Psoas muscle (tissue), 8 donors: Measurements from ENCODE around the gene CASZ1. TPM values are rescaled to one million over a fixed set of nuclear protein-coding genes. Genes with fewer than 3 reads are reported as not detected.
A peak's percentile ranks its signal among the peaks of the same experiment; 100 is the strongest.

Experiments
- ATAC-seq, 4 donors: fragments of 200-7000 bp; cut with Tn5 transposase; one replicate each; pipeline ENCODE4 v1.9.1; 2020; ENCODE audit warnings: moderate library complexity in 3 of 4, mild to moderate bottlenecking in 2 of 4
- DNase-seq, 2 donors: peaks; one replicate each; pipeline ENCODE4 v3.0.0-alpha.2; 2020
- H3K27ac ChIP-seq: fragments of 200-600 bp; one replicate; pipeline ENCODE4 v1.8.0; 2022
- H3K27me3 ChIP-seq, 3 donors: fragments of 200-600 bp in 1 of 3; one replicate each; pipeline versions ENCODE4 v1.6.1 to v1.8.0; 2013 to 2022; ENCODE audit warnings: low read length in 2 of 3, mild to moderate bottlenecking in 2 of 3, moderate library complexity in 1 of 3; ENCODE audit not compliant: insufficient read depth in 3 of 3
- H3K36me3 ChIP-seq, 2 donors: fragments of 200-600 bp in 1 of 2; one replicate each; pipeline versions ENCODE4 v1.6.1 to v1.8.0; 2013 to 2022; ENCODE audit warnings: low read depth in 1 of 2, mild to moderate bottlenecking in 1 of 2, moderate library complexity in 1 of 2; ENCODE audit not compliant: insufficient read depth in 1 of 2
- H3K4me1 ChIP-seq: fragments of 200-600 bp; one replicate; pipeline ENCODE4 v1.8.0; 2022
- H3K4me3 ChIP-seq: fragments of 200-600 bp; one replicate; pipeline ENCODE4 v1.8.0; 2022; ENCODE audit warnings: mild to moderate bottlenecking
- H3K9me3 ChIP-seq: fragments of 200-600 bp; one replicate; pipeline ENCODE4 v1.8.0; 2022
- CTCF ChIP-seq: fragments of 200-600 bp; IDR thresholded peaks from one replicate; pipeline ENCODE4 v1.8.0; 2022; ENCODE audit warnings: antibody characterized with exemption
- WGBS, 3 donors: extraction: QIAGEN DNeasy Blood & Tissue Kit; methylation state at CpG; one replicate each; pipeline versions ENCODE4 v1.1.6 to v1.1.7; 2013; 5-methylcytosine and 5-hydroxymethylcytosine counted together
- intact Hi-C, 2 donors: fragments of 100-400 bp; cut with DNase I; formaldehyde crosslinking; loops; one replicate each; pipeline versions ENCODE4 v1.11.0 to v1.14.2; 2022
- polyA plus RNA-seq, 3 donors: library from polyadenylated mRNA; stranded (reverse); fragments of 200-250 nt; gene quantifications; one replicate each; pipeline ENCODE4 v1.2.3, GENCODE V29; 2013
- total RNA-seq, 4 donors: library from RNA; stranded (reverse); fragmentation: NEBNext Ultra II Directional in 2 of 4; extraction: Animal tissue kit (Norgen Biotek cat#: 25700) in 2 of 4; gene quantifications; one replicate each; pipeline versions ENCODE4 v1.2.1 to v1.2.4, GENCODE V29; 2021 to 2023
- donor health status: healthy with polysubstance abuse.
- donor health status: DM: no; HTN: no; CAD: no; lungs with moderate emphysema.
- donor health status: Bipolar disorder and iron deficiency.
- donor health status: healthy.
- donor health status: DM: yes; HTN: yes; CAD: no.
- donor health status: DM: no; HTN: no; CAD: no.
- donor health status: DM: no; HTN: no; CAD: no.
- donor health status: DM: yes; HTN: yes; CAD: no.

The CASZ1 gene
- total and polyA plus RNA-seq, 7 donors: 2.6 to 83.3 (median 53.1) TPM

DNA sequence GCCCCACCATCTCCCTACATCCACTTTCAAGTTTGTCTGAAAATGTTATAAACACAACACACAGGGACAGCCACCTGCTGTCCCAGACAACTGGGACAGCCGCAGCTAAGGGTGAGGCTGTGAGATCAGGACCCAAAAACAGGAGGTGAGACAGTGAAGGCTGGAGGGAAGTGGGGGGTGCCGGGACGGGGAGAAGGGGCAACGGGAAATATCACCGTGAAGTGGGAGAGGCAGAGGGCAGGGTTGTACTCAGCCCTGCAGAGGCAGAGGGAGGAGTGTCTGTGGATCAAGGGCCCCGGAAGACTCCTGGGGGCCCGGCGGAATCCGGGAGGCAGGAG is 114.4 kb downstream of the CASZ1 start:
- H3K9me3 ChIP-seq: no peaks in the 10 kb centered on the region
- WGBS, 3 donors: 24 to 31% (median 27%) methylated on average over 8 to 9 of the region's 9 CpGs
- H3K4me3 ChIP-seq: peak overlapping the region; percentile 22
- peaks cover 100% of the 10 kb centered on the region for H3K4me1 ChIP-seq
- no peak for DNase-seq
- ATAC-seq: peak; percentile 53 to 67 (median 66)
- TF ChIP-seq CTCF: no peak
- H3K27me3 ChIP-seq: no peaks in the 10 kb centered on the region
- H3K27ac ChIP-seq: peak overlapping the region; percentile 87
- intact Hi-C loops: loop anchor here (5.0 to 10.0 kb wide), 3 partner anchors 60 to 183 kb away; no protein-coding TSS in a partner anchor
- H3K36me3 ChIP-seq: no peaks in the 10 kb centered on the region

DNA sequence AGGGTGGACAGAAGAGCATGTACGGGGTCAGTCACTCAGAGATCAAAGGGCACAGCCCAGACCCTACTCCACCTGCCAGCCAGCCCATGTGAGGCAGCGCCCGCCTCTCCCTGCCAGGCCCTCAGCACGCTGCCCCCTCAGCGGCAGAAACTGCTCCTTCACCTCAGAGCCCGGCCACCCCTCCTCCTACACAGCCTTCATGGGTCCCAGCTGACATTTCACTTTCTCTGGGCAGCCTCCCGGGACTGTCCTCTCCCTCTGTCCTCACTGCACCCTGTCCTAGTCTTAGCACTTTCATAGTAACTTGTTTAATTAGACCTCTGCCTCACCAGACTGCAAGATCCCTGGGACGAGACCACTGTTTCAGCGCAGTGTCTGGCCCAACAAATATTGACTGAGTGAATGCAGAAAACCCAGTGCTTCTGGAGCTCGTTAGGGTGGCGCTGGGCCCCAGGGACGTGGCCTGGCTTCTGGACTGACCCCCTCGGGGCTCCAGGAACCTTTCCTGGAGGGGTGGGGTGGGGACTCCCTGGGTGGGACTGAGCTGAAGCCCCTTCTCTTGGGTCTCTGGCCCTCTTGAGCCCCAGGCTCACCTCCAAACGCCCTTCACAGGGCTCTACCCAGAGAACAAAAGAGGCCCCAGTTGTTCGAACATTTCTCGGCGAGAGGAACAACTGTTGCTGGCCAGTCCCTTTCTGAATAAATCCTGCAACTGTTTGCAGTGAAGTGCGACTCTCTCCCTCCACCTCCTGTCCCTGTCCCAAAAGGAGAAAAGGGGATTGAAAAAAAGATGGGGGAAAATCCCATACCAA is 114.9 kb downstream of the CASZ1 start:
- no peaks in the 10 kb centered on the region for H3K36me3 ChIP-seq
- H3K4me1 ChIP-seq: peaks cover 100% of the 10 kb centered on the region
- TF ChIP-seq CTCF: no peak
- H3K27me3 ChIP-seq: no peaks in the 10 kb centered on the region
- peak overlapping the region; percentile 22 for H3K4me3 ChIP-seq
- 47 to 60% (median 49%) methylated on average over 17 to 18 of the region's 18 CpGs for WGBS, 3 donors
- no peaks in the 10 kb centered on the region for H3K9me3 ChIP-seq
- DNase-seq (no peak), ATAC-seq (peak in 2 of 4 donors; percentile 20 to 28)
- peak overlapping the region; percentile 87 for H3K27ac ChIP-seq
- intact Hi-C loops: loop anchor here (5.0 to 10.0 kb wide), 3 partner anchors 61 to 183 kb away; no protein-coding TSS in a partner anchor

DNA sequence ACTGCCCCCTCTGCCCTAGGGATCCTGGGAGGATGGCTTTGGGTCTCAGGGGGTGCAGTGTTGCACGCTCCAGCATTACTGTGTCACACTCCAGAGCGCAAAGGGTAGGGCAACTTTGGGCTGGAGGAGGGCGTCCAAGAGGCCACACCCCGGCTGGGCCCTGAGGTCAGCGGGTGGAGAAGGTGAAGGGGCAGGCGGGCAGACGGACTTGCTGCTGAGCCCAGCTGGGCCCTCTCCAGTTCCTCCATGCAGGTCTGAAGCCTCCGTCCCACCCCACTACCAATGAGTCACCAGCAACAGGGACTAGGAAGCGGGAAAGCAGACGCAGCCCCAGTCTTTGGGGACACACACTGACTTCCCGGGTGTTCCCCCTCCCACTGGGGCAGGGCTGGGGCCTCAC is 116.0 kb downstream of the CASZ1 start:
- intact Hi-C loops: loop anchor here (5.0 to 10.0 kb wide), 3 partner anchors 62 to 184 kb away; no protein-coding TSS in a partner anchor
- no peaks in the 10 kb centered on the region for H3K36me3 ChIP-seq
- no peaks in the 10 kb centered on the region for H3K27me3 ChIP-seq
- 77 to 83% (median 79%) methylated on average over 11 of the region's 11 CpGs for WGBS, 3 donors
- no peak for DNase-seq
- peaks cover 90% of the 10 kb centered on the region for H3K4me1 ChIP-seq
- no peaks in the 10 kb centered on the region for H3K9me3 ChIP-seq
- H3K4me3 ChIP-seq: no peak overlapping the region
- peak overlapping the region; percentile 87 for H3K27ac ChIP-seq
- TF ChIP-seq CTCF: no peak
- peak in 2 of 4 donors; percentile 35 to 36 for ATAC-seq

GRCh38 chr1:10679496-10680220 is 116.8 kb downstream of the CASZ1 start:
- peak in 3 of 4 donors; percentile 16 to 28 (median 21) for ATAC-seq
- intact Hi-C loops: loop anchor here (5.0 to 10.0 kb wide), 4 partner anchors 63 to 185 kb away; no protein-coding TSS in a partner anchor
- H3K4me1 ChIP-seq: peaks cover 82% of the 10 kb centered on the region
- no peaks in the 10 kb centered on the region for H3K36me3 ChIP-seq
- H3K9me3 ChIP-seq: no peaks in the 10 kb centered on the region
- WGBS, 3 donors: 28 to 38% (median 29%) methylated on average over 9 of the region's 9 CpGs
- DNase-seq: no peak
- peak overlapping the region; percentile 36 for H3K27ac ChIP-seq
- H3K27me3 ChIP-seq: no peaks in the 10 kb centered on the region
- no peak for TF ChIP-seq CTCF
- H3K4me3 ChIP-seq: no peak overlapping the region
